GM21515 (cell line): ENCODE data around the gene LGR6.

Experiments used
- ATAC-seq: cut with Tn5 transposase; IDR thresholded peaks from one replicate; pipeline ENCODE4 v1.9.1; 2021; ENCODE audit not compliant: unreplicated experiment

LGR6 gene

DNA sequence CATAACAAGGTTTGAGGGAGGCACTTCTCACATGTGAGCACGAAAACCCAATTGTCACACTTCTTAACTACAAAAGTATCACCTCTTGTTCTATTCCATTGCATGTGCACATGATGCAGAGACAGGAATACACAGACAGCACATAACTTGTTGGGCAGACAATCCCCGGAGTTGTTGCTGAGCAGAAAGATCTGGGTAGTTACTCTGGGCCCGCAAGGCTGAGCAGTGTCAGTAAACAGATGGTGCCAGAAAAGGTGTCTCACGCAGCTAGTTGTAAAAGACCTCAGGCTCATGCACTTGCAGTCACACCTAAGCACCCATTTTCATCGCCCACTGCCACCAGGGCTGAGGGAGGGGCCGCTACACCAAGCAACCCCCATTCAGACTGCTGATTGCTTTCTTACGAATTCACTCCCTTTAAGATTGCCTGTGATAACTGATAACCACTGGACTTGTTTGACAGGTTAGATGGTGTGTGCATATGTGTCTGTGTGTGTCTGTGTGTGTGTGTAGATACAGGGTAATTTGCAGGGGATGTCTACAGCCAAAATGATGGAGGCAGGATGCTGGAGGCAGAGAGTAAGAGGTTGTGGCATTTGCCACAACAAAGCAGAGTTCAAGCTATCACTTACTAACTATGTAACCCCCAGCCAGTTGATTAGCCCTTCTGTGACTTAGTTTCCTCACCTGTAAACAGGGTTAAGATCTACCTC, 4.2 kb downstream of the LGR6 start:
- no peak for ATAC-seq

DNA sequence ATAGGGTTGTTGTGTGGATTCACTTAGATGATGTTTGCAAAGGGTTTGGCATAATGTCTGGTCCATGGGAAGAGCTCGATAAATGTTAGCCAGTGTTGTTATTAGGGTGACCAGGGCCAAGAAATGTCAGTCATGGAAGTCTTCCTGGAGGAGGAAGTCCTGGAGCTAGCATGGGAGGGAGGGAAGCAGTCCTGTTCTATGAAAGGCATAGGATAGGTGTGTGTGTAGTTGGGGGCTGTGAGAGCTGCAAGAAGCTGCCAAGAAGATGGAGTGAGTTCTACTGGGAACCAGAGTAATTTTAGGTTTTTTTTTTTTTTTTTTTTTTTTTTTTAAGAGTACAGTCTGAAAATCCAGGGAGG, 4.7 kb downstream of the LGR6 start:
- no peak for ATAC-seq

DNA sequence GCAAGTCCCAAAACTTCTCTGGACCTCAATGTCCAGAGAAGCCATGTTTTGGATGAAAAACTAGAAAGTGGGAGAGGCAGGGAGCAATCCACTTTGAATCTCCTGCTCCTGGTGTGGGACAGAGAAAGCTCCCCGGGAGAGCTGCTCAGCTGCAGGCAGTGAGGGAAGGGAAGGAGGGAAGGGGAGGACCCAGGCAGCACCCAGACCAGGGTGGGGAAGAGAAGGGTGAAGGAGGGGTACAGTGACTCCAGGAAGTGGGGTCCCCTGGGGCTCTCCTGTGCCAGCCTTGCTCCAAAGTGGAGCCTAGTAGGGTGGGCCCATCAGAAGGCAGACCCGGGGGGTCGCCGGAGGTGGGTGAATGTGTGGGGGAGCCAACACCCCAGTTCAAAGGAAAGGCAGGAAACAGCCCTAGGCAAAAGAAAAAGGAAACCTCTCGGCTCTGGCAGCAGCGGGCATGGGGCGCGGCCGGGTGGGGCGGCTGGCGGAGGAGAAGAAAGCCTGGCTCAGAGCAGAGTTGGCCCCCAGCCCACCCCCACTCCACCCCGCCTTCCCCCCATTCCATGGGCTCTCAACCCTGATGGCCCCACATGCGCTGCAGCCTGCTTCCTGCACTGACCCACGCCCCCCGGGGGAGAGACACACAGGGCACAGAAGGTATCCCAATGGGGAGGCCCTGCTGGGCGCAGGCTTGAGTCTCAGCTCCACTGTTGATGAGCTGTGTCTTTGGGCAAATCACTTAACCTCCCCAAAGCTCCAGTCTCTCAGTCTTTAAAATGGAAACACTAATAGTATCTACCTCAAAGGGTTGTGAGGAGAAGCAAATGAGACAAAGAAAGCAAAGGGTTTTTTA, 5.7 kb downstream of the LGR6 start:
- no peak for ATAC-seq

DNA sequence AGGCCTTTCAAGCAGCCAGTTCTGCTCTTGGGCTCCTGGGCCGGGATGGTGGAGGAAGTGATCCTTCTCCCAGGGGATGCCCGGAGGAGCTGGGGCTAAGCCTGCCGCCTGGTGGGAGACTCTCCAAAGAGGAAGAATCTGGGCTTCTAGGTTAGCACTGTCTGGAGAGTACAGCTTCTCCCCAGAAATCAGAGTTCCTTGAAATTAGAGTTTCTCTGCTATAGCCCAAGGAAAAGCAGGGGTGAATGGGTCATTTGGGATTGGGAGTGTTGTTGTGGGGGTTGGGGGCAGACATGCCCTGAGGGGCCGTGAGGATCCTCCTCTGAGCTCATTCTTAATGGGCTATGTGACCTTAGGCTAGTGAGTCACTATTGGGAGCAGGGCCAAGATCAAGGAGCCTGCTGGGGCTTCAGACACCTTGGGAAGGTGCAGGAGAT, 6.5 kb downstream of the LGR6 start:
- ATAC-seq = no peak

DNA sequence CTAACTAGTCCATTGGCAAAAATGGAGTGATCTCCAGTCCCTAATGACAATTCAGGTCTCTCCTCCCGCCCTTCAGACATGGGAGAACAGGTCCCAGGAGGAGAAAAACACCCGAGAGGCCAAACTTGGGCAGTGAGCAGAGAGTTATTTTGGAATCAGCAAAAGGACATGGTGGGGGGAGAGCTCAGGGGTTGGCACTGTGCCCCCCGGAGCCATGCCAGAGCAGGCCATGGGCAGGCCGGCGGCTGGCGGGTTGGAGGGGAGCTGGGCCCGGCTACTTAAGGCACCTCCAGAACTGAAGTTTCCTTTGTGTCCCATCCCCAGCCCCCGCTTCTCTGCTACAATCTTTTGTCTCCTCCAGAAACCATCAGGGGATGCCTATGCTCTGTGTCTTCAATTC, 7.1 kb downstream of the LGR6 start:
- ATAC-seq = no peak

- ATAC-seq = no peak
Measured at GRCh38 chr1:202201266-202201665, 7.7 kb downstream of the LGR6 start.

- no peak for ATAC-seq
Measured at GRCh38 chr1:202201971-202202370, 8.4 kb downstream of the LGR6 start.

DNA sequence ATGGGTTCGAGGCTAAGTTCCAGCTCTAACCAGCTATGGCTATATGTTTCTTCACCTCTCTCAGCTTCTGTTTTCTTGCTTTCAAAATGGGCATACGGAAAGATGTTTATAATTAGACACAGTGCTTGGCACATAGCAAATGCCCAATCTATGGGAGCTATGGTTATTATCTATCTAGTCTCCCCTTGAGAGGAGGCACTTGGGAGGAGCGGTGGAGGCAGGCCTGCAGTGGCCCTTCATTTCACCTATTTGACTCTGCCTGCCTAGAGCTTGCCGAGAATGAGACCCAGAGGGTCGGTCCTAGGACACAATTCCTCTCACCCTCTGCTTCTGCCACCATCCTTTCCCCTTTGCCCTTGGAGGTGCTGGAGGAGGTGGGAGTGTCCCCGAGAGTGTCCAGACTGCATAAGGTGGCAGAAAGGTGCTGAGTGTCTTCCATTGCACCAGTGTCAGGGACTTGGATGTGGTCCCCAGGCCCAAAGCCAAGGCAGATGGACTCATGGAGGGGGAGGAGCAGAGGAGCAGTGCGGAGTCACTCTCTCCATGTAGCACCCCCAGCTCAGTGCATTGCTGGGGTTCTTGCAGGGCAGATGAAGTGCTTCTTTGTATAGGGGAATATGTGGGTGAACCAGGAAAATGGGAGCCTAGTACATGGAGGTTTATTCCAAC, 9.0 kb downstream of the LGR6 start:
- no peak for ATAC-seq

DNA sequence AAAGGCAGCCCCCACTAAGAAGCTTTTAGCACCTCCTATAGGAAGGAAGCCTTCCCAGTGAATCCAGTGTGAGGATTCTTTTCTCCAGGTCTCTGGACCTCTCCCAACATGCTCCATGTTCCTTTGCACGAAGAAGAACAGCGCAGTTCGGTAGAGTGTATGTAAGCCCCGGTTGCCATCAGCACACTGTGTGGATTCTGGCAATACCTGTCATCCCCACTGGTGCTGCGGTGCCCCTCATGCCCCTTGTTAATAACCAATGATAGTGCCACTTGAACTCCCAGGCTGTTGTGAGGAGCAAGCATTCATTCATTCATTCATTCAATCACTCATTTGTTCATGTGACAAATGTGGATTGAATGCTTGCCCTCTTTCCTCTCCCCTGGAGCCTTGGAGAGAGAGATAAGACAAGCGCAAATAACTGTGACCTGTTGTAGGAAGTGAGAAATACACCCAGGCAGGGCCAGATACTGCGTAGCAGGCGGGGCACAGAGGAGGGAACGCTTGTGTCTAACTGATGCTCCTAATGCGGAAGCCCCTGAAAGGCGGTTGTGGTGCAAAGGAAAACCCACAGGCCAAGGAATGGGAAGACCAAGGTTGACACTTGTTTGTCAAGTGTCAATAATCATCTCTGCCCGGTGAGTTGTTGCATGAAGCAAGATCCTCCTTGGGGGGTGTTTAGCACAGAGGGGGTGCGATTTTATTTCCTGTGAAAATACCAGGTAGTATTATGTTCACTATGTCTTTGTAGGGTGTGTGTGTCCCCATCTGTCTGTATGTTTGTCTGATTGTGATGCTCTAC, 9.8 kb downstream of the LGR6 start:
- no peak for ATAC-seq

- no peak for ATAC-seq
Measured at GRCh38 chr1:202204065-202204464, 10.5 kb downstream of the LGR6 start.

DNA sequence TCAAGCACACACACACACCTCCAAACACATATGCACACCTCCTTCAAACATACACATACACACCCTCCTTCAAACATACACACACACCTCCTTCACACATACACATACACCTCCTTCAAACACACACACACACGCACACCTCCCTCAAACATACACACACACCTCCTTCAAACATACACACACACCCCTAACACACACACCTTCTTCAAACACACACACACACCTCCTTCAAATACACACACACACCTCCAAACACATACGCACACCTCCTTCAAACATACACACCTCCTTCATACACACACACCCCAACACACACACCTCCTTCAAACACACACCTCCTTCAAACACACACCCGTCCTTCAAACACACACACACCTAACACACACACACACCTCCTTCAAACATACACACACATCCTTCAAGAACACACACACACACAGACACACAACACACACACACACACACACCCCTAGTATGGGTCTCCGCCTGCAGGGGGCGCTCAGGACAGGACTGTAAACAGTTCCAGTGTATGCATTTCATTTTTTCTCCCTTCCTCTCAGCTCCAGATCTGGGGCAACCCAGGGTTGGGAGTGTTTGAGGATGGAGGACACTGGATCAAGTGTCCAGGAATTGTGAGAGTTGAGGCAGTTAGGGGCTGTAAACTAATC, 12.1 kb downstream of the LGR6 start:
- ATAC-seq = no peak

- ATAC-seq = no peak
Measured at GRCh38 chr1:202207292-202207691, 13.7 kb downstream of the LGR6 start.

DNA sequence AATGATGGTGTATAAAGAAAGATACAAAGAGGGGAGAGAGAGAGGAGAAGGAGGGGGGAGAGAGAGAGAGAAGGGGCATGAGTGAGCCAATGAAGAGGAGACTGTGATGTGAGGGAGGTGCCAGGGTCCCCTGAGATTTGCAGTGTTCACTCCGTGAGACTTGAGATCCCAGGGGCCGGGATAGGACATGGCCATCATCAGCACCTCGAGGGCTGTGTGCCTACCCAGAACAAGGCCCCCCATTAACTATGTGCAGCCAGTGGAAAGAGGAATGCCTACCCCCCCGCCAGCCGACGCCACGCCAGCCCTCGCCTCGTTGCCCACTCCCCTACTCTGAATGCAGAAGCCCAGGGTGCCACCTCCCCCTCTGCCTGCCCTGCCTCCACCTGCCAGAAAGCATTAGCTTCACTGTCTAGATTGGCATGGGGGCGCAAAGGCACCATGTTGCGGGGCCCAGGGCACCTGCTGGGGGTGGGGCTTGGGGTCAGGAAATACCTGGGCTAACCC, 14.8 kb downstream of the LGR6 start:
- ATAC-seq = no peak

DNA sequence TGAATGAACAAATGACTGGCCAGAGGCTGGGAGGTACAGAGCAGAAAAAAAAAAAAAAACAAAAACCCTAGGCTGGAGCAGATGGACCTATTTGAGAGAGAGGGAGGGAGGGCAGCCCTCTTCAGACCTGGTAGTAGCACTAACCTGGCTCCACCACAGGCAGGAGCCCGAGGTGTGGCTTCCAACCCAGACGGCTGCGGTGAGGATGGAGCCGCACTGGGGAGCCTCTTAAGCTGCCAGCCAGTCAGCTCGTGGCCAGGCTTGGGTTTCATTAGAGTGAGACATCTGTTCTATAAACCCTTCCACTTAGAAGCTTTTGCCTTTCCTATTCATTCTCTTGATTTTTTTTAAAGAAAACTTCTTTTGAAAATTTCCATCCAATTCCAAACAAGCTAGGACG, 16.8 kb downstream of the LGR6 start:
- ATAC-seq = no peak

DNA sequence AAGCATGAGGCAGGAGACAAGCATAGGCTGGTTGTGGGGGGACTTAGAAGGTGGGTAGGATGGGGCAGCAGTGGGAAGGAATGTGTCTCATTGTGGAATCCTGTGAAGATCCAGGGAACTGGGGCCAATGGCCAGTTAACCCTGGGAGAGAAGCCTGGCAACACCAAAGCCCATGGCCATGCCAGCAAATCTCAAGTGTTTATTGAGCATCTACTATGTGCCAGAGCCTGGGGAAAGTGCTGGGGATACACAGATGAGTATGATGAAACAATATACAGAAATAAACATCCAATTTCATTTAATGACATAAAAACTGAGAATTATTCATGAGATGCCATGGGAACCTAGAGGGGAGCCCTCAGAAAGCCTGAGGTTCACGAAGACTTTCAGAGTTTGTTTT, 17.4 kb downstream of the LGR6 start:
- ATAC-seq = no peak

DNA sequence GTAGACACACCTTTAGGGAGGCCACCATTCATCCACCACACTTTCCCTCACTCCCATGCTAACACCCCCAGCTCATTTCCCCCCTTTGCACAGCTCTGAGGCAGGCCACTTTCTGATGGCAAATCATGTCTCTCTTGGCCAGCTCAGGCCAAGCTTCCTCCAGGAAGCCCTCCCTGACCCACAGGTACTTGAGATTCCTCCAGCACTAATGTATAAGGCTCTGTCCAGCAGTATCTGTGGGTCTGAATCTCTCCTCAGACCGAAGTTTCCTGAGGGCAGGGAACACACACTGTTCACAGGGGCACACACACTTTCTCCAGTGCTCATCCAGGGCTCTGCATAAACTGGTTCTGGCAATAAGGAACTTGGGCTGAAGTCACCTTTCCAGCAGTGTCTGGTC, 19.2 kb downstream of the LGR6 start:
- no peak for ATAC-seq

- no peak for ATAC-seq
Measured at GRCh38 chr1:202213361-202214088, 19.9 kb downstream of the LGR6 start.

DNA sequence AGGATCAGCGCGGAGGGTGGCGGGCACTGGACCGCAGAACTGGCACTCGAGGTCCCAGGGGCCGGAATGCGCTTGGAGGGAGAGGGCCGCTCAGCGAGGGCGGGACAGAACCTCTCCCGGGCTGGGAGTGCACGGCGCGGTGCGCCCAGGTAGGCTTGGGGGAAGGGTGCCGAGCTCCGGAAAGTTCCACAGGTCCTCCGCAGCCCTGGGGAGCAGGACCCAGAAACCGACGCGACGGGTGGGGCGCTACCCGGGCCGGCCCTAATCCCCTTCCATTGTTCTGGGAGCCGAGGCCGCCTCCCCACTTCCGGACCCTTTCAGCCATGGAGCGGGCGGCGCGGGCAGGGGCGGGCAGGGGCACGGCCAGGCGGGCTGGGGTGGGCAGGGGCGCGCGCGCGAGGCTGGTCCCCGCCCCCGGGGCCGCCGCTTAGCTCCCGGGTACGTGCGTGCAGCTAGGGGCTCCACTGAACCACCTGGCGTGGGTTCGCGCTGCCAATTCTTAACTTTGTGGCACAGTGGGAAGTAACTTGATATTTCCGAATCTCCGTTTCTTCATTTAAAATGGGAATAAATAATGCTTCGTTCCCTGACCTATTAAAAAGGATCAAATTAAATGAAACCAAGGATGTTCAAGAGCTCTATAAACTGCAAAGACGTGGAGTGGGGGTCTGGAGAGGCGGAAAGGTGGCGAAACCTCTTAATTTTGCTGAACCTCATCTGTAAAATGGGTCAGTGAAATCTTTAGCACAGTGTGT, 20.7 kb downstream of the LGR6 start:
- ATAC-seq = no peak
